SU-DHL-6 (cell line): ENCODE data around the gene LIPT2.

ENCODE experiments used
- H2AFZ ChIP-seq: fragments of 200-600 bp; sonication (generic); 2 replicates; pipeline ENCODE4 v1.6.1; 2014; ENCODE audit warnings: low read depth, mild to moderate bottlenecking, moderate library complexity, mixed read lengths, antibody characterized with exemption, low read length; ENCODE audit not compliant: severe bottlenecking
- H3F3A ChIP-seq: fragments of 200-600 bp; shearing (Covaris generic); 2 replicates; pipeline ENCODE4 v1.6.0; 2016; ENCODE audit warnings: antibody characterized with exemption, mild to moderate bottlenecking; ENCODE audit not compliant: insufficient read depth
- H3K27ac ChIP-seq: fragments of 200-600 bp; sonication (generic); 2 replicates; pipeline ENCODE4 v1.5.1; 2016; ENCODE audit warnings: low read depth, mild to moderate bottlenecking, low read length, moderate library complexity, mixed read lengths
- H3K27me3 ChIP-seq: fragments of 200-600 bp; sonication (generic), shearing (Covaris generic); 2 replicates; pipeline ENCODE4 v1.6.0; 2014; ENCODE audit warnings: mild to moderate bottlenecking, low read length
- H3K36me3 ChIP-seq: fragments of 200-600 bp; sonication (generic); 2 replicates; pipeline ENCODE4 v1.6.1; 2014; ENCODE audit warnings: mild to moderate bottlenecking, low read length, mixed read lengths
- H3K4me2 ChIP-seq: fragments of 300-600, 200-600 bp; shearing (Covaris generic), sonication (generic); 2 replicates; pipeline ENCODE4 v1.6.0; 2014; ENCODE audit warnings: low read length, low read depth, mild to moderate bottlenecking; ENCODE audit not compliant: poor library complexity, severe bottlenecking
- H3K4me3 ChIP-seq: fragments of 200-600 bp; sonication (generic); 2 replicates; pipeline ENCODE4 v1.5.1; 2014; ENCODE audit warnings: antibody characterized with exemption, low read length, mild to moderate bottlenecking, mixed read lengths; ENCODE audit not compliant: insufficient read depth, poor library complexity, severe bottlenecking
- H3K79me2 ChIP-seq: fragments of 200-600 bp; sonication (generic); 2 replicates; pipeline ENCODE4 v1.6.1; 2014; ENCODE audit warnings: mild to moderate bottlenecking, low read length, moderate library complexity; ENCODE audit not compliant: insufficient read depth
- H3K9ac ChIP-seq: fragments of 200-600 bp; sonication (generic); 2 replicates; pipeline ENCODE4 v1.7.0; 2014; ENCODE audit warnings: mild to moderate bottlenecking, low read length
- H3K9me2 ChIP-seq: fragments of 200-600 bp; sonication (generic); replicated peaks from 2 replicates; pipeline ENCODE4 v1.6.1; 2014; ENCODE audit warnings: low read length; ENCODE audit not compliant: insufficient read depth
- H3K9me3 ChIP-seq: fragments of 200-600 bp; sonication (generic); 2 replicates; pipeline ENCODE4 v1.6.1; 2014; ENCODE audit warnings: low read length, mixed read lengths; ENCODE audit not compliant: insufficient read depth
- H4K20me1 ChIP-seq: fragments of 200-600 bp; sonication (generic); 2 replicates; pipeline ENCODE4 v1.6.1; 2014; ENCODE audit warnings: low read depth, mild to moderate bottlenecking, antibody characterized with exemption, low read length, moderate library complexity, mixed read lengths
- EZH2phosphoT487 ChIP-seq: fragments of 200-600 bp; sonication (generic), shearing (Covaris generic); conservative IDR thresholded peaks from 2 replicates; pipeline ENCODE4 v1.6.1; 2018; ENCODE audit warnings: mild to moderate bottlenecking, antibody characterized with exemption, low read length, moderate library complexity, mixed read lengths
- TF ChIP-seq, protein P1 (sequence below): fragments of 200-600 bp; sonication (generic); IDR thresholded peaks from one replicate; pipeline ENCODE4 v1.5.1; 2017; ENCODE audit warnings: antibody characterized with exemption, mild to moderate bottlenecking, low read length, moderate library complexity; ENCODE audit not compliant: insufficient read depth, poor library complexity, severe bottlenecking

Gene LIPT2

DNA sequence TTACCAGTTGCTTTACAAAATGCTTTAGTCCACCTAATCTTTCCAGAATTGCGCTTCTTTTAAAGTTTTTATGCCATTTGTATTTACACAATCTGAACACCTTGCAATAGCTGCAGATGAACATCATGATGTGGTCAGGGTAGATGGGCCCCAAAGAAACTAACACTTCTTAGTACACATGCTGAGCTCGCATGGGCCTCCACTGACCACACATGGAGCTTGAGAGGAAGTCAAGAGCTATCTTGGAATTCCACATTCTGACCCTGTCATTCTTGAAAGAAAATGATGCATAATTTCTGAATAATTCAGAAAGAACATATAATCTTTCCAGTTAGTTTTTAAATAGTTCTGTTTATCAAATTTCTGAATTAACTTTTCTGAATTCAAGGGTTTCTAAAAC, 7.7 kb downstream of the LIPT2 start:
- Histone ChIP-seq H3K79me2 (no peaks in the 10 kb centered on the region), H3K4me2 (no peak overlapping the region), H2AFZ (no peak overlapping the region), H3K9me2 (no peaks in the 10 kb centered on the region), H3K4me3 (no peak overlapping the region), H3K9me3 (no peaks in the 10 kb centered on the region), H3F3A (no peaks in the 10 kb centered on the region), H3K27ac (no peak overlapping the region), H4K20me1 (no peaks in the 10 kb centered on the region), H3K27me3 (no peaks in the 10 kb centered on the region), H3K9ac (no peak overlapping the region), H3K36me3 (no peaks in the 10 kb centered on the region)
- TF ChIP-seq, protein P1, sequence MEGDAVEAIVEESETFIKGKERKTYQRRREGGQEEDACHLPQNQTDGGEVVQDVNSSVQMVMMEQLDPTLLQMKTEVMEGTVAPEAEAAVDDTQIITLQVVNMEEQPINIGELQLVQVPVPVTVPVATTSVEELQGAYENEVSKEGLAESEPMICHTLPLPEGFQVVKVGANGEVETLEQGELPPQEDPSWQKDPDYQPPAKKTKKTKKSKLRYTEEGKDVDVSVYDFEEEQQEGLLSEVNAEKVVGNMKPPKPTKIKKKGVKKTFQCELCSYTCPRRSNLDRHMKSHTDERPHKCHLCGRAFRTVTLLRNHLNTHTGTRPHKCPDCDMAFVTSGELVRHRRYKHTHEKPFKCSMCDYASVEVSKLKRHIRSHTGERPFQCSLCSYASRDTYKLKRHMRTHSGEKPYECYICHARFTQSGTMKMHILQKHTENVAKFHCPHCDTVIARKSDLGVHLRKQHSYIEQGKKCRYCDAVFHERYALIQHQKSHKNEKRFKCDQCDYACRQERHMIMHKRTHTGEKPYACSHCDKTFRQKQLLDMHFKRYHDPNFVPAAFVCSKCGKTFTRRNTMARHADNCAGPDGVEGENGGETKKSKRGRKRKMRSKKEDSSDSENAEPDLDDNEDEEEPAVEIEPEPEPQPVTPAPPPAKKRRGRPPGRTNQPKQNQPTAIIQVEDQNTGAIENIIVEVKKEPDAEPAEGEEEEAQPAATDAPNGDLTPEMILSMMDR: no peak
- no peak for TF ChIP-seq EZH2phosphoT487

DNA sequence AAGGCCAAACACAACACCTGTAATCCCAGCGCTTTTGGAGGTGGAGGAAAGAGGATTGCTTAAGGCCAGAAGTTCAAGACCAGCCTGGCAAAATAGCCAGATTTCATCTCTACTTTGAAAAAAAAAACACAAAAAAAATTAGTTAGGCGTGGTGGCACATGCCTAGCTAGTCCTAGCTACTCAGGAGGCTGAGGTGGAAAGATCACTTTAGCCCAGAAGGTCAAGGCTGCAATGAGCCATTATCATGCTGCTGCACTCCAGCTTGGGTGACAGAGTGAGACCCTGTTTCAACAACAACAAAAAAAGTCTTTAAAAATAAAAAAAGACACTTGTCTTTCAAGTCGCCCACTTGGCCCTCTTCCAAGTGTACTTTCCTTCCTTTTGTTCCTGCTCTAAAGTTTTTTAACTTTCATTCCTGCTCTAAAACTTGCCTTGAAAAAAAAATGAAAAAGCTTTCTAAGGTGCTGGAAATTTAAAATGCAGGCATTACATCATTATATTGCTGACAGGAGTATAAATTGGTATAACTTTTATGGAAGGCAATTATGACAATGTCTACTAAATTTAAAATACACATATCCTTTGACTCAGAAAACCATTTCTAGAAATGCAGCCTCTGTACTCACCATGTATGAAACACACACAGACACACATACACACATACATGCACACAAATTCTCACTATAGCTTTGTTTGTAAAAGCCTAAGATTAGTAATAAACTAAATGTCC, 12.7 kb downstream of the LIPT2 start:
- H3K36me3 ChIP-seq: no peaks in the 10 kb centered on the region
- TF ChIP-seq, protein P1: no peak
- no peak for TF ChIP-seq EZH2phosphoT487
- no peak overlapping the region for H3K9ac ChIP-seq
- no peaks in the 10 kb centered on the region for H3F3A ChIP-seq
- H2AFZ ChIP-seq: no peak overlapping the region
- H3K27ac ChIP-seq: no peak overlapping the region
- no peaks in the 10 kb centered on the region for H4K20me1 ChIP-seq
- H3K4me3 ChIP-seq: no peak overlapping the region
- H3K27me3 ChIP-seq: no peaks in the 10 kb centered on the region
- no peaks in the 10 kb centered on the region for H3K79me2 ChIP-seq
- H3K4me2 ChIP-seq: no peak overlapping the region
- no peaks in the 10 kb centered on the region for H3K9me2 ChIP-seq
- no peaks in the 10 kb centered on the region for H3K9me3 ChIP-seq

DNA sequence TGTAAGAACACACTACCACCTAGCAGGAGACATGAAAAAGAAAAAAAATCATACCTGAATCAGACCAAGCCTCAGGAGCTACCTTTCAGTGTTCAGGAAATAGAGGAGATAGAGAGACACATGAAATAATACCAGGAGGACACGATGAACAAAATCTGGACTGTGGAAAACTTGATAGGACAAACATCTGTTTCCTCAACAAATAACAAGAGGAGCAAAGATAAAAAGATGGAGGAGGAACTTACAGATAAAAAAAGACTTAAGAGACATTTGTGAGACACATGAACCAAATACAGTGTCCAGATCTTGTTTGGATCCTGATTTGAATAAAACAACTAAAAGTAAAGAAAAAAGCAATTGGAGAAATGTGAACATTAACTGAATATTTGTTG, 13.8 kb downstream of the LIPT2 start:
- H3K9me2 ChIP-seq: no peaks in the 10 kb centered on the region
- H3K27ac ChIP-seq: no peak overlapping the region
- no peak overlapping the region for H3K9ac ChIP-seq
- H3K4me3 ChIP-seq: no peak overlapping the region
- H3K27me3 ChIP-seq: no peaks in the 10 kb centered on the region
- H2AFZ ChIP-seq: no peak overlapping the region
- H3F3A ChIP-seq: no peaks in the 10 kb centered on the region
- H3K79me2 ChIP-seq: no peaks in the 10 kb centered on the region
- no peaks in the 10 kb centered on the region for H3K36me3 ChIP-seq
- H3K9me3 ChIP-seq: no peaks in the 10 kb centered on the region
- no peaks in the 10 kb centered on the region for H4K20me1 ChIP-seq
- H3K4me2 ChIP-seq: no peak overlapping the region
- TF ChIP-seq, protein P1: no peak
- TF ChIP-seq EZH2phosphoT487: no peak
